Endothelial cell of umbilical vein (primary cell): ENCODE measurements around the gene SLC7A11. TPM values are rescaled to one million over a fixed set of nuclear protein-coding genes. Genes with fewer than 3 reads are reported as not detected.

Experiments
- BruUV-seq: library from RNA; stranded (reverse); fragments of 400-500 nt; replicated peaks from 2 replicates; lab custom pipeline; 2021; lab: Mats Ljungman, UMichigan
- CTCF ChIA-PET: fragments of 300-600, 350-600 bp; sonication (Branson Sonifier 250); formaldehyde crosslinking; loops from one replicate; lab custom pipeline; 2021; ENCODE audit warnings: antibody characterized with exemption, inconsistent platforms; lab: Charles Lee
- POLR2A ChIA-PET: fragments of 300-600, 350-600 bp; sonication (Branson Sonifier 250); formaldehyde crosslinking; loops from one replicate; lab custom pipeline; 2021; ENCODE audit warnings: antibody characterized with exemption, inconsistent platforms; lab: Charles Lee
- DNase-seq: peaks from one replicate; pipeline ENCODE4 v3.0.0-alpha.2; 2011; ENCODE audit warnings: low read depth, low spot score
- FAIRE-seq: peaks from 2 replicates; lab custom pipeline; 2011; peaks lifted over from hg19 to GRCh38; lab: Jason Lieb, UNC
- H2AFZ ChIP-seq: 2 replicates; pipeline ENCODE4 v1.6.0; 2012; ENCODE audit warnings: low read depth, low read length, control low read depth, inconsistent platforms
- H3K27ac ChIP-seq: 2 replicates; pipeline ENCODE4 v1.5.1; 2011; ENCODE audit warnings: low read depth, mild to moderate bottlenecking, control low read depth, low read length, moderate library complexity; ENCODE audit not compliant: insufficient read depth
- H3K27me3 ChIP-seq, 2 experiments: 2 replicates each; pipeline versions ENCODE4 v1.6.0 to v1.6.1; 2011; ENCODE audit warnings: low read length in 2 of 2, mixed read lengths in 1 of 2; ENCODE audit not compliant: control insufficient read depth in 2 of 2, insufficient read depth in 2 of 2
- H3K36me3 ChIP-seq, 2 experiments: 2 replicates in 1 of 2; 3 replicates in 1 of 2; pipeline ENCODE4 v1.5.1; 2011; ENCODE audit warnings: low read length in 2 of 2, mild to moderate bottlenecking in 1 of 2, moderate library complexity in 1 of 2; ENCODE audit not compliant: control insufficient read depth in 2 of 2, insufficient read depth in 2 of 2; ENCODE audit errors: extremely low read depth in 1 of 2
- H3K4me1 ChIP-seq: 3 replicates; pipeline ENCODE4 v1.5.1; 2011; ENCODE audit warnings: mild to moderate bottlenecking, low read length; ENCODE audit not compliant: control insufficient read depth, insufficient read depth; ENCODE audit errors: extremely low read depth
- H3K4me2 ChIP-seq: 2 replicates; pipeline ENCODE4 v1.6.1; 2011; ENCODE audit warnings: low read length, control low read depth, mixed read lengths; ENCODE audit not compliant: insufficient read depth
- H3K4me3 ChIP-seq, 3 experiments: fragments of 200-600 bp in 1 of 3; sonication (generic), shearing (Covaris generic) in 1 of 3; replicated peaks in 1 of 3; 2 replicates each; pipeline ENCODE4 v1.5.1; 2011 to 2016; ENCODE audit warnings: control low read depth in 3 of 3, low read length in 3 of 3, mild to moderate bottlenecking in 2 of 3, inconsistent platforms in 1 of 3, low read depth in 1 of 3, moderate library complexity in 1 of 3; ENCODE audit not compliant: insufficient read depth in 1 of 3
- H3K79me2 ChIP-seq: 2 replicates; pipeline ENCODE4 v1.6.0; 2012; ENCODE audit warnings: low read length, inconsistent platforms; ENCODE audit not compliant: control insufficient read depth, insufficient read depth
- H3K9ac ChIP-seq: replicated peaks from 2 replicates; pipeline ENCODE3; 2011; ENCODE audit warnings: low read length, control low read depth; ENCODE audit not compliant: insufficient read depth; ENCODE audit errors: extremely low read depth
- H3K9me1 ChIP-seq: replicated peaks from 3 replicates; pipeline ENCODE4 v1.6.0; 2011; ENCODE audit warnings: mild to moderate bottlenecking, low read length; ENCODE audit not compliant: control insufficient read depth, insufficient read depth; ENCODE audit errors: extremely low read depth
- H3K9me3 ChIP-seq: replicated peaks from 2 replicates; pipeline ENCODE4 v1.5.1; 2012; ENCODE audit warnings: low read length, inconsistent platforms; ENCODE audit not compliant: control insufficient read depth, insufficient read depth
- H4K20me1 ChIP-seq: replicated peaks from 2 replicates; pipeline ENCODE3; 2011; ENCODE audit warnings: mild to moderate bottlenecking, low read length; ENCODE audit not compliant: control insufficient read depth, insufficient read depth; ENCODE audit errors: extremely low read depth
- CTCF ChIP-seq, 2 donors: IDR thresholded peaks; 1 replicate in 1 of 2; 2 replicates in 1 of 2; pipeline ENCODE4 v1.5.1; 2011; ENCODE audit warnings: low read length in 2 of 2, mild to moderate bottlenecking in 2 of 2, moderate library complexity in 2 of 2, control low read depth in 1 of 2, inconsistent platforms in 1 of 2, low read depth in 1 of 2; ENCODE audit not compliant: insufficient read depth in 1 of 2; ENCODE audit errors: extremely low read depth in 1 of 2
- EZH2 ChIP-seq: IDR thresholded peaks from 2 replicates; pipeline ENCODE4 v1.6.1; 2012; ENCODE audit warnings: borderline replicate concordance, low read depth, mild to moderate bottlenecking, moderate library complexity, low read length, inconsistent platforms; ENCODE audit not compliant: severe bottlenecking
- FOS ChIP-seq: IDR thresholded peaks from 2 replicates; pipeline ENCODE4 v1.6.1; 2011; ENCODE audit warnings: mild to moderate bottlenecking, low read length, moderate library complexity, borderline replicate concordance; ENCODE audit not compliant: insufficient read depth
- GATA2 ChIP-seq: IDR thresholded peaks from 2 replicates; pipeline ENCODE4 v1.7.0; 2011; ENCODE audit warnings: low read depth, mild to moderate bottlenecking, moderate library complexity, mixed read lengths, low read length; ENCODE audit not compliant: insufficient read length, insufficient read depth
- JUN ChIP-seq: IDR thresholded peaks from 2 replicates; pipeline ENCODE4 v1.6.1; 2011; ENCODE audit warnings: borderline replicate concordance, low read depth; ENCODE audit not compliant: insufficient read length, insufficient read depth
- MYC ChIP-seq: IDR thresholded peaks from one replicate; pipeline ENCODE4 v1.6.1; 2011; ENCODE audit warnings: mild to moderate bottlenecking, low read depth, low read length
- POLR2A ChIP-seq: IDR thresholded peaks from 2 replicates; pipeline ENCODE4 v1.6.1; 2012; ENCODE audit warnings: low read depth, mild to moderate bottlenecking, control low read depth, low read length
- POLR2AphosphoS5 ChIP-seq: IDR thresholded peaks from 2 replicates; pipeline ENCODE4 v1.6.1; 2012; ENCODE audit warnings: low read depth, mild to moderate bottlenecking, control low read depth, low read length, moderate library complexity; ENCODE audit not compliant: insufficient read depth
- dilution Hi-C: fragments of 300-500 bp; cut with MboI; formaldehyde crosslinking; loops from one replicate; pipeline ENCODE4 v1.15.0; 2019; ENCODE audit warnings: low sequenced_read_pairs; ENCODE audit not compliant: extremely low pct_ligation_motif_present
- intact Hi-C: fragments of 100-400 bp; cut with micrococcal nuclease; formaldehyde crosslinking; loops from one replicate; pipeline ENCODE4 v1.10.0; 2022
- polyA plus RNA-seq, 4 experiments: library from polyadenylated mRNA; depleted of rRNA in 3 of 4; stranded (reverse) in 3 of 4; unstranded in 1 of 4; fragments of >200 nt; gene quantifications; 2 replicates each; pipeline versions ENCODE4 v1.2.1 to v1.2.3, GENCODE V29; 2011 to 2012; ENCODE audit warnings: missing spikeins in 1 of 4
- total RNA-seq: library from RNA; stranded (reverse); gene quantifications from 2 replicates; pipeline ENCODE4 v1.2.3, GENCODE V29; 2021
- TF ChIP-seq, protein P1 (sequence below): IDR thresholded peaks from 2 replicates; pipeline ENCODE4 v1.6.1; 2011; ENCODE audit not compliant: insufficient read depth, insufficient read length

SLC7A11 gene
- total and polyA plus RNA-seq, 2 donors (not counting 3 experiments of a cell fraction or from before 2014, with no cell fraction given): 28.4 to 82.7 TPM

GRCh38 chr4:138138774-138139173 lies 103.4 kb downstream of the SLC7A11 start:
- Histone ChIP-seq H3K27me3 (no peaks in the 10 kb centered on the region), H4K20me1 (no peaks in the 10 kb centered on the region), H3K79me2 (no peaks in the 10 kb centered on the region), H3K36me3 (no peaks in the 10 kb centered on the region), H3K9me3 (no peaks in the 10 kb centered on the region), H2AFZ (no peak overlapping the region), H3K9me1 (no peaks in the 10 kb centered on the region), H3K4me2 (no peak overlapping the region), H3K4me3 (no peak overlapping the region), H3K4me1 (no peaks in the 10 kb centered on the region), H3K27ac (no peak overlapping the region), H3K9ac (no peak overlapping the region)
- no TSS peak for BruUV-seq
- dilution Hi-C loops (no loop called here), intact Hi-C loops (no loop called here)
- TF ChIP-seq CTCF (IDR thresholded peaks at IDR 0.05; ENCODE audit: extremely low read depth in 1 of 2, insufficient read depth in 1 of 2, low read depth in 1 of 2, low read length in 2 of 2) (no peak), POLR2AphosphoS5 (no peak), POLR2A (no peak), MYC (no peak), EZH2 (no peak), JUN (no peak), GATA2 (no peak), FOS (no peak)
- TF ChIP-seq, protein P1, sequence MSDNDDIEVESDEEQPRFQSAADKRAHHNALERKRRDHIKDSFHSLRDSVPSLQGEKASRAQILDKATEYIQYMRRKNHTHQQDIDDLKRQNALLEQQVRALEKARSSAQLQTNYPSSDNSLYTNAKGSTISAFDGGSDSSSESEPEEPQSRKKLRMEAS: no peak
- no peak for FAIRE-seq
- CTCF ChIA-PET: no interaction called here
- POLR2A ChIA-PET: no interaction called here
- no peak for DNase-seq
